ENCODE data around the gene SPON1. TPM values are rescaled to one million over a fixed set of nuclear protein-coding genes. Genes with fewer than 3 reads are reported as not detected.

Gene SPON1
- total RNA-seq, 2 donors from 2014 or later: 9.3 to 26.7 TPM

GRCh38 chr11:13958641-13959400 is 3.7 kb upstream of the SPON1 start:
- no peaks in the 10 kb centered on the region for H3K9me3 ChIP-seq
- peaks cover 18% of the 10 kb centered on the region for H3K4me1 ChIP-seq
- no peak for ATAC-seq
- 61 to 68% methylated on average over 7 of the region's 7 CpGs for WGBS, 2 donors
- TF ChIP-seq POLR2A (IDR thresholded peaks at IDR 0.05) (no peak), CTCF (IDR thresholded peaks at IDR 0.05) (no peak)
- intact Hi-C loops (cut with DNase I): loop anchor here (5.0 kb wide), 1 partner anchor 288 kb away; no protein-coding TSS in a partner anchor
- H3K27me3 ChIP-seq: peaks cover 0 to 5% of the 10 kb centered on the region in 2 donors
- no peak for DNase-seq
- H3K4me3 ChIP-seq: no peak overlapping the region
- H3K36me3 ChIP-seq (replicated peaks in 1 of 2; ENCODE audit: insufficient read depth in 1 of 2, low read depth in 2 of 2): no peaks in the 10 kb centered on the region
- no peak overlapping the region for H3K27ac ChIP-seq

GRCh38 chr11:13962198-13962561 is 343 bp upstream of the SPON1 start:
- WGBS, 2 donors: 11 to 14% methylated on average over 13 to 16 of the region's 16 CpGs
- no peaks in the 10 kb centered on the region for H3K9me3 ChIP-seq
- TF ChIP-seq POLR2A (IDR thresholded peaks at IDR 0.05): no peak
- TF ChIP-seq CTCF (IDR thresholded peaks at IDR 0.05): no peak
- intact Hi-C loops (cut with DNase I): no loop called here
- H3K36me3 ChIP-seq (replicated peaks in 1 of 2; ENCODE audit: insufficient read depth in 1 of 2, low read depth in 2 of 2): no peaks in the 10 kb centered on the region
- ATAC-seq (no peak), DNase-seq (no peak)
- H3K27ac ChIP-seq: no peak overlapping the region
- H3K27me3 ChIP-seq: peaks cover 0 to 9% of the 10 kb centered on the region in 2 donors
- peaks cover 28% of the 10 kb centered on the region for H3K4me1 ChIP-seq
- no peak overlapping the region for H3K4me3 ChIP-seq

- ATAC-seq: peak; percentile 30
- Histone ChIP-seq H3K27ac (peak overlapping the region in 1 of 4 donors; percentile 20), H3K9me3 (no peaks in the 10 kb centered on the region), H3K4me1 (peaks cover 28% of the 10 kb centered on the region), H3K27me3 (peaks cover 0 to 9% of the 10 kb centered on the region in 2 donors), H3K36me3 (replicated peaks in 1 of 2; ENCODE audit: insufficient read depth in 1 of 2, low read depth in 2 of 2) (no peaks in the 10 kb centered on the region), H3K4me3 (no peak overlapping the region)
- intact Hi-C loops (cut with DNase I): no loop called here
- 1 to 11% methylated on average over 6 to 59 of the region's 60 CpGs for WGBS, 2 donors
- TF ChIP-seq CTCF (IDR thresholded peaks at IDR 0.05) (no peak), POLR2A (IDR thresholded peaks at IDR 0.05) (no peak)
- no peak for DNase-seq
These were observed 836 bp downstream of the SPON1 start for GRCh38 chr11:13963169-13963948.

GRCh38 chr11:13963949-13964770 is 1.6 kb downstream of the SPON1 start:
- H3K4me1 ChIP-seq: peaks cover 28% of the 10 kb centered on the region
- WGBS, 2 donors: 13 to 14% methylated on average over 17 to 62 of the region's 62 CpGs
- TF ChIP-seq POLR2A (IDR thresholded peaks at IDR 0.05) (no peak), CTCF (IDR thresholded peaks at IDR 0.05) (no peak)
- no peak overlapping the region for H3K4me3 ChIP-seq
- intact Hi-C loops (cut with DNase I): no loop called here
- no peak overlapping the region for H3K27ac ChIP-seq
- DNase-seq (no peak), ATAC-seq (peak; percentile 23)
- peaks cover 0 to 9% of the 10 kb centered on the region in 2 donors for H3K27me3 ChIP-seq
- H3K36me3 ChIP-seq (replicated peaks in 1 of 2; ENCODE audit: insufficient read depth in 1 of 2, low read depth in 2 of 2): no peaks in the 10 kb centered on the region
- no peaks in the 10 kb centered on the region for H3K9me3 ChIP-seq
